ENCODE results near the gene LMBRD1. TPM values are rescaled to one million over a fixed set of nuclear protein-coding genes. Genes with fewer than 3 reads are reported as not detected.

Gene LMBRD1
- total RNA-seq, 1 experiment from 2014 or later = 16.4 TPM

Other genes with a start within 250 kb of the LMBRD1 start
- gene COL19A1, start 69.5 kb upstream of the LMBRD1 start, total RNA-seq (2014; rRNA removed; shearing (Covaris generic)) = not detected in 2 replicates

Data from SJSA1 (cell line).